ENCODE results near the gene DRC3. TPM values are rescaled to one million over a fixed set of nuclear protein-coding genes. Genes with fewer than 3 reads are reported as not detected.

DRC3 gene
- total RNA-seq, 2 experiments from 2014 or later, result 0.19 TPM; not detected in 1

DNA sequence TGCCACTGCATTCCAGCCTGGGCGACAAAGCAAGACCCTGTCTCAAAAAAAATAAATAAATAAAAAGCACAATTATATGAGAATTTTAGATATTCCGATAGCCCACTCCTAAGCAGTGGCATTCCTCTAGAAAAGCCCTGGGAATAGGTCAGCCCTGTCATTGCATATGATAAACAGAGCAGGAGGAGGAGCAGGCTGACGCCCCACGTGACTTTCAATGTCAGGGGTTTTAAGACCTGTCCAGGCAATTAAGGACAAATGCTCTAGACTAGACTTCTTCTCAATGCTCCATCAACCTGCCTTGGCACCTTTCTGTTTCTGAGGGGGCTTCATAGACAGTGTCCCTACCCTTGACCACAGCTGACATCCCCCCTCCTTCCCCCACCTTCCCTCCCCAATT is 8.0 kb upstream of the DRC3 start:
- no peaks in the 10 kb centered on the region for H3K36me3 ChIP-seq (ENCODE audit: insufficient read depth, low read length)
- no peaks in the 10 kb centered on the region for H4K20me1 ChIP-seq (ENCODE audit: insufficient read depth, low read length)
- no peak overlapping the region for H3K4me2 ChIP-seq (ENCODE audit: low read length)
- H3K27ac ChIP-seq (ENCODE audit: low read depth, low read length, poor library complexity, severe bottlenecking), result no peak overlapping the region
- no peak overlapping the region for H3K4me3 ChIP-seq (ENCODE audit: low read depth, low read length, poor library complexity, severe bottlenecking)
- intact Hi-C loops (cut with micrococcal nuclease; ENCODE audit: unreplicated experiment), result no loop called here
- H3K79me2 ChIP-seq (ENCODE audit: insufficient read depth, low read depth, low read length), result no peaks in the 10 kb centered on the region
- H2AFZ ChIP-seq (ENCODE audit: low read length), result no peak overlapping the region
- ChIA-PET POLR2A (no interaction called here), CTCF (ENCODE audit: unreplicated experiment) (no interaction called here)
- no peaks in the 10 kb centered on the region for H3K9me3 ChIP-seq (ENCODE audit: low read length)
- no peaks in the 10 kb centered on the region for H3K9me2 ChIP-seq (ENCODE audit: insufficient read depth, low read length)
- BruUV-seq (replicated peaks), result no TSS peak
- TF ChIP-seq EZH2phosphoT487 (IDR thresholded peaks at IDR 0.05; ENCODE audit: borderline replicate concordance, low read depth, low read length), result no peak
- TF ChIP-seq, protein P1, sequence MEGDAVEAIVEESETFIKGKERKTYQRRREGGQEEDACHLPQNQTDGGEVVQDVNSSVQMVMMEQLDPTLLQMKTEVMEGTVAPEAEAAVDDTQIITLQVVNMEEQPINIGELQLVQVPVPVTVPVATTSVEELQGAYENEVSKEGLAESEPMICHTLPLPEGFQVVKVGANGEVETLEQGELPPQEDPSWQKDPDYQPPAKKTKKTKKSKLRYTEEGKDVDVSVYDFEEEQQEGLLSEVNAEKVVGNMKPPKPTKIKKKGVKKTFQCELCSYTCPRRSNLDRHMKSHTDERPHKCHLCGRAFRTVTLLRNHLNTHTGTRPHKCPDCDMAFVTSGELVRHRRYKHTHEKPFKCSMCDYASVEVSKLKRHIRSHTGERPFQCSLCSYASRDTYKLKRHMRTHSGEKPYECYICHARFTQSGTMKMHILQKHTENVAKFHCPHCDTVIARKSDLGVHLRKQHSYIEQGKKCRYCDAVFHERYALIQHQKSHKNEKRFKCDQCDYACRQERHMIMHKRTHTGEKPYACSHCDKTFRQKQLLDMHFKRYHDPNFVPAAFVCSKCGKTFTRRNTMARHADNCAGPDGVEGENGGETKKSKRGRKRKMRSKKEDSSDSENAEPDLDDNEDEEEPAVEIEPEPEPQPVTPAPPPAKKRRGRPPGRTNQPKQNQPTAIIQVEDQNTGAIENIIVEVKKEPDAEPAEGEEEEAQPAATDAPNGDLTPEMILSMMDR (conservative IDR thresholded peaks at IDR 0.05; ENCODE audit: low read length), result no peak
- H3K4me1 ChIP-seq (ENCODE audit: insufficient read depth, low read length, poor library complexity, severe bottlenecking), result no peaks in the 10 kb centered on the region
- DNase-seq (ENCODE audit: low spot score), result no peak

DNA sequence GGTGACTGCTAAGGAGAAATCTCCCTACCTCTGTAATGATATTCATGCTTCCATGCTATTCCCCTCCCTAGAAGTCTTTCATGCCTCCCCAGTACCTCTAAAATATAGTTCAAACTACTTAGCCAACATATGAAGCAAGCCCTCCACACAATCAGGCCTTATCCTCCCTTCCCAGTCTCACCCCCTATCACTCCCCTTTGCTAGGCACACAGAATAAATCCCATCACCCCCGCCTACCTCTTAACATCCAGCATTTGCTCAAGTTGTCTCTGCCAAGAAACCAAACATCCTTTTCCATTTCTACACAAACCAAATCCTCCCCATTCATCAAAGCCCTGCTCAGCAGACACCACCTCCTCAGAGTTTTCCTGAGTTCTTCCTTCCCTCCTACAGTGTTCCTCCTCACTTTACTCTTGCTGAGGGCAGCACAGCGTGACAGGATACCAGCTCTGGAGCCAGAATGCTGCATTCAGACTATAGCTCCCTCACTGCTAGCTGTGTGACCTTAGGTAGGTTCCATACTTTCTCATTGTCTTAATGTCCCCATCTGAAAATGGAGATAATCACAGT is 7.4 kb upstream of the DRC3 start:
- no peak overlapping the region for H3K4me3 ChIP-seq (ENCODE audit: low read depth, low read length, poor library complexity, severe bottlenecking)
- no peaks in the 10 kb centered on the region for H3K4me1 ChIP-seq (ENCODE audit: insufficient read depth, low read length, poor library complexity, severe bottlenecking)
- intact Hi-C loops (cut with micrococcal nuclease; ENCODE audit: unreplicated experiment), result no loop called here
- no peaks in the 10 kb centered on the region for H4K20me1 ChIP-seq (ENCODE audit: insufficient read depth, low read length)
- CTCF ChIA-PET (ENCODE audit: unreplicated experiment), result no interaction called here
- H3K9me3 ChIP-seq (ENCODE audit: low read length), result no peaks in the 10 kb centered on the region
- no peaks in the 10 kb centered on the region for H3K36me3 ChIP-seq (ENCODE audit: insufficient read depth, low read length)
- H2AFZ ChIP-seq (ENCODE audit: low read length), result no peak overlapping the region
- no peak overlapping the region for H3K4me2 ChIP-seq (ENCODE audit: low read length)
- no peak for TF ChIP-seq EZH2phosphoT487 (IDR thresholded peaks at IDR 0.05; ENCODE audit: borderline replicate concordance, low read depth, low read length)
- TF ChIP-seq, protein P1 (conservative IDR thresholded peaks at IDR 0.05; ENCODE audit: low read length), result no peak
- H3K79me2 ChIP-seq (ENCODE audit: insufficient read depth, low read depth, low read length), result no peaks in the 10 kb centered on the region
- no peak for DNase-seq (ENCODE audit: low spot score)
- H3K27ac ChIP-seq (ENCODE audit: low read depth, low read length, poor library complexity, severe bottlenecking), result no peak overlapping the region
- POLR2A ChIA-PET, result no interaction called here
- BruUV-seq (replicated peaks), result no TSS peak
- no peaks in the 10 kb centered on the region for H3K9me2 ChIP-seq (ENCODE audit: insufficient read depth, low read length)

DNA sequence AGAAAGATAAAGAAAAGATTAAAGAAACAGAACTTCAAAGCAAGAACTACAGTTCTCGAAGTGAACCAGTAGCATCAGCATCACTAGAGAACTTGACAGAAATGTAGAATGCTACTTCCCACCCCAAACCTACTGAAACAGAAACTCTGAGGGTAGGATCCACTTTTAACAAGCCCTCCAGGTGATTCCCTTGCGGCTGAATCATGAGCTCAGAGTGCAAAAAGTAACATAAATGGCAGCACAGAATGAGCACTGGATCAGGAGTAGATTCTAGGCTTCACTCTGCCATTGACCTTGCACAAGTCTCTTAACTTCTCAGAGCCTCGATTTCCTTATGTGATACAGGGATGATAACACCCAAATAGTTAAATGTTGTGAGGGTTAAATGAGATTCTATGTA is 6.3 kb upstream of the DRC3 start:
- Histone ChIP-seq H3K4me1 (ENCODE audit: insufficient read depth, low read length, poor library complexity, severe bottlenecking) (peaks cover 3% of the 10 kb centered on the region), H3K79me2 (ENCODE audit: insufficient read depth, low read depth, low read length) (no peaks in the 10 kb centered on the region), H3K27ac (ENCODE audit: low read depth, low read length, poor library complexity, severe bottlenecking) (no peak overlapping the region), H3K4me3 (ENCODE audit: low read depth, low read length, poor library complexity, severe bottlenecking) (no peak overlapping the region), H4K20me1 (ENCODE audit: insufficient read depth, low read length) (no peaks in the 10 kb centered on the region), H2AFZ (ENCODE audit: low read length) (no peak overlapping the region), H3K36me3 (ENCODE audit: insufficient read depth, low read length) (no peaks in the 10 kb centered on the region), H3K4me2 (ENCODE audit: low read length) (no peak overlapping the region), H3K9me2 (ENCODE audit: insufficient read depth, low read length) (no peaks in the 10 kb centered on the region), H3K9me3 (ENCODE audit: low read length) (no peaks in the 10 kb centered on the region)
- TF ChIP-seq EZH2phosphoT487 (IDR thresholded peaks at IDR 0.05; ENCODE audit: borderline replicate concordance, low read depth, low read length), result no peak
- TF ChIP-seq, protein P1 (conservative IDR thresholded peaks at IDR 0.05; ENCODE audit: low read length), result no peak
- CTCF ChIA-PET (ENCODE audit: unreplicated experiment), result no interaction called here
- no peak for DNase-seq (ENCODE audit: low spot score)
- BruUV-seq (replicated peaks), result no TSS peak
- intact Hi-C loops (cut with micrococcal nuclease; ENCODE audit: unreplicated experiment), result no loop called here
- POLR2A ChIA-PET, result interaction anchor here (0.5 kb wide), 1 partner anchor 63 kb away, joined by 3 read pairs; no protein-coding TSS in a partner anchor
